WERI-Rb-1 (cell line): ENCODE data around the gene TCEA3.

ENCODE experiments used
- DNase-seq: peaks from one replicate; pipeline ENCODE4 v3.0.0-alpha.2; 2020
- H3K27ac ChIP-seq: fragments of 250-450 bp; sonication (Bioruptor Pico); 2 replicates; pipeline ENCODE4 v1.5.1; 2020; ENCODE audit warnings: mild to moderate bottlenecking, moderate library complexity
- H3K27me3 ChIP-seq: fragments of 250-450 bp; sonication (Bioruptor Pico); 2 replicates; pipeline ENCODE4 v1.5.1; 2021; ENCODE audit warnings: mild to moderate bottlenecking, low read depth, moderate library complexity; ENCODE audit not compliant: insufficient read depth, severe bottlenecking
- H3K36me3 ChIP-seq: fragments of 250-450 bp; sonication (Bioruptor Pico); 2 replicates; pipeline ENCODE4 v1.5.1; 2020; ENCODE audit warnings: mild to moderate bottlenecking, moderate library complexity
- H3K4me3 ChIP-seq: 2 replicates; pipeline ENCODE4 v1.5.1; 2011; ENCODE audit warnings: low read depth, mild to moderate bottlenecking, control low read depth, low read length
- H3K9me3 ChIP-seq: fragments of 250-450 bp; sonication (Bioruptor Pico); 2 replicates; pipeline ENCODE4 v1.5.1; 2021; ENCODE audit warnings: mild to moderate bottlenecking, moderate library complexity; ENCODE audit not compliant: severe bottlenecking
- CTCF ChIP-seq: IDR thresholded peaks from 2 replicates; pipeline ENCODE4 v1.5.1; 2011; ENCODE audit warnings: low read depth, mild to moderate bottlenecking, control low read depth, inconsistent platforms, low read length

TCEA3 gene

DNA sequence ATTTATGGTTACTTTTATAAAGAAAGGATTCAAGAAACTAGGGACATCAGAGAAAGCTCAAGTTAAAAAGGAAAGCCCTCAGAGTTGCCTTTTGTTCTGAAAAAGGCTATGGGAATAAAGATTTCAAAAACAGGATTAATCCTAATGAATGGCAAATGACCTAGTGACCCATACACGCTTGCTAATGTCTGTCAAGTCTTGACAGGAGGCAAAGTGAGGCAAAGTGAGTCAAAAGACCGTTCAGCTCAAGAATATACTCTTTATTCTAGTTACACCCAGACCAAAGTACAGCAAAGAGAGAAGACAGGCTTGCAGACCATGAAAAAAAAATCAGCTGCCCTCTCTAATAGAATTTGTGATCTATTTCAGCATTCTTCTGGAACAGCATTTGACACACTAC is 58.4 kb downstream of the TCEA3 start:
- Histone ChIP-seq H3K36me3 (peaks cover 53% of the 10 kb centered on the region), H3K4me3 (no peak overlapping the region), H3K27ac (no peak overlapping the region), H3K9me3 (peaks cover 37% of the 10 kb centered on the region), H3K27me3 (no peaks in the 10 kb centered on the region)
- TF ChIP-seq CTCF: no peak
- no peak for DNase-seq

DNA sequence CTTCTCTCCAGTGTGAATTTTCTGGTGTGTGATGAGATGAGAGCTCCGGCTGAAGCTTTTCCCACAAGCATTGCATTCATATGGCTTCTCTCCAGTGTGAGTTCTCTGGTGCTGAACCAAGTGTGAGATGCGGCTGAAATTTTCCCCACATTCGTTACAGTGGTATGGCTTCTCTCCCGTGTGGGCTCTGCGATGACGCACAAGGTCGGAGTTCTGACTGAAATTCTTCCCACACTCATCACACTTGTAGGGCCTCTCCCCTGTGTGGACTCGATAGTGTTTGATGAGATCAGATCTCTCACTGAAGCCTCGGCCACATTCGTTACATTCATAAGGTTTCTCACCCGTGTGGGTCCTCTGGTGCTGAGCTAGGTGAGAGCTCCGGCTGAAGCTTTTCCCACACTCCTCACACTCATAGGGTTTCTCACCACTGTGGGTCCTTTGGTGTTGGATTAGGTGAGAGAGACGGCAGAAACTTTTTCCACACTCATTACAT is 62.3 kb downstream of the TCEA3 start:
- H3K4me3 ChIP-seq: no peak overlapping the region
- H3K9me3 ChIP-seq: peaks cover 46% of the 10 kb centered on the region
- peaks cover 75% of the 10 kb centered on the region for H3K36me3 ChIP-seq
- H3K27me3 ChIP-seq: no peaks in the 10 kb centered on the region
- no peak overlapping the region for H3K27ac ChIP-seq
- no peak for DNase-seq
- no peak for TF ChIP-seq CTCF

DNA sequence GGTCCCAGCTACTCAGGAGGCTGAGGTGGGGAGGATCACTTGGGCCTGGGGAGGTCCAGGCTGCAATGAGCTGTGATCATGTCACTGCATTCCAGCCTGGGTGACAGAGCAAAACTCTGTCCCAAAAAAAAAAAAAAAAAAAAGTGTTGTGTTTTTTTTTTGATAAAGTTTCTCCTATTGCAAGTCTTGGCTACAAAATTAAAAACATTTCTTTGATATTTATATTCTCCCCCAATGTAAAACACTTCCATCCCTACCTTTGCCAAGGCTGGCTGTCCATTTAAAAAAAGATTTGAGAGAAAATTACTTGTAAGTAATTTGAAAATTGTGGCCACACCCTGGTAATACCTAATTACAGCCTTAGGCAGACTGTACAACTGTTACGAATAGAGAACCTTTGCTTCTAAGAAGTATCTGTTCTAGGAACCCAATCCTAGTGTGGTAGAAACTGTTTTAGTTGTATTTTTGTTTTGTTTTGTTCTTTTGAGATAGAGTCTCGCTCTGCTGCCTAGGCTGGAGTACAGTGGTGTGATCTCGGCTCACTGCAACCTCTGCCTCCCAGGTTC is 66.2 kb downstream of the TCEA3 start:
- no peak for TF ChIP-seq CTCF
- H3K27ac ChIP-seq: no peak overlapping the region
- peaks cover 31% of the 10 kb centered on the region for H3K9me3 ChIP-seq
- peaks cover 44% of the 10 kb centered on the region for H3K36me3 ChIP-seq
- no peak overlapping the region for H3K4me3 ChIP-seq
- no peaks in the 10 kb centered on the region for H3K27me3 ChIP-seq
- DNase-seq: no peak

- TF ChIP-seq CTCF: no peak
- Histone ChIP-seq H3K9me3 (peaks cover 21% of the 10 kb centered on the region), H3K4me3 (no peak overlapping the region), H3K36me3 (peaks cover 33% of the 10 kb centered on the region), H3K27ac (no peak overlapping the region), H3K27me3 (no peaks in the 10 kb centered on the region)
- DNase-seq: no peak
Observed at GRCh38 chr1:23357138-23357908, 67.2 kb downstream of the TCEA3 start.

DNA sequence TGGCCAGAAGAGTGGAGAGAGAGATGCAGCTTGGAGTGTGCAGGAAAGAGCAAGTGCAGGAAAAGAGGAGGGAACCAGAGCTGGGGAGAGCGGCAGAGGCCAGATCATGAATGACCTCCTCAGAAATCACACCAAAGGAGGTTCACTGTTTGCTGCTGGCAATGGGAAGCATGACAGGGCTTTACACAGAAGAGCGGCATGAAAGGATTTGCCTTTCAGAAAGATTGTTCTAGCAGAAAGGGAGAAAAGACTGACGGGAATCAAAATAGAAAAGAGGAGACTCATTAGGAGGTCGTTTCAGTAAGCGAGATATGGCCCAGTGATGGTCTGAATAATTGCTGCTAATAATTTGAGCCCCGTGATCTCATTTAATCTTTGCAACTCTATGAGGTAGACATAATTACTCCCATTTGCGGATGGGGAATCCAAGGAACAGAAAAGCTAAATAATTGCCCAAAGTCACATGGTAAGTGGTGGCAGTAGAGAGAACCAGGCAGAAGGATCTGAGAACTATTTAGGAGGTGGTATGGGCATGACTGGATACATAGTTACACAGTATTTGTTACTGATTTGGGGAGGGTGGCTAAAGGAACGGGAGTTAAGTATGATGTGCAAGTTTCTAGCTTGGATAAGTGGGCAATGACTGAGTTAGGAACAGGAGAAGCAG is 67.9 kb downstream of the TCEA3 start:
- H3K36me3 ChIP-seq: peaks cover 26% of the 10 kb centered on the region
- H3K9me3 ChIP-seq: peaks cover 14% of the 10 kb centered on the region
- H3K4me3 ChIP-seq: no peak overlapping the region
- no peaks in the 10 kb centered on the region for H3K27me3 ChIP-seq
- no peak for DNase-seq
- no peak for TF ChIP-seq CTCF
- no peak overlapping the region for H3K27ac ChIP-seq
